IPS-15b (cell line): ENCODE results near the gene GAMT.

Source experiments
- H3K27me3 ChIP-seq: one replicate; pipeline ENCODE4 v1.6.1; 2013; ENCODE audit warnings: low read length; ENCODE audit not compliant: control insufficient read depth, insufficient read depth
- H3K36me3 ChIP-seq: one replicate; pipeline ENCODE4 v1.6.1; 2013; ENCODE audit warnings: low read length; ENCODE audit not compliant: control insufficient read depth, insufficient read depth
- H3K4me1 ChIP-seq: one replicate; pipeline ENCODE4 v1.6.1; 2013; ENCODE audit warnings: mild to moderate bottlenecking, low read length; ENCODE audit not compliant: control insufficient read depth, insufficient read depth
- H3K4me3 ChIP-seq: one replicate; pipeline ENCODE4 v1.5.1; 2013; ENCODE audit warnings: low read depth, low read length
- H3K9ac ChIP-seq: one replicate; pipeline ENCODE4 v1.6.1; 2013; ENCODE audit warnings: low read depth, mild to moderate bottlenecking, low read length
- H3K9me3 ChIP-seq: one replicate; pipeline ENCODE4 v1.6.1; 2013; ENCODE audit warnings: mild to moderate bottlenecking, low read length; ENCODE audit not compliant: control insufficient read depth, insufficient read depth

Gene GAMT

GRCh38 chr19:1361601-1362386 is 39.5 kb downstream of the GAMT start:
- no peak overlapping the region for H3K9ac ChIP-seq
- H3K36me3 ChIP-seq, result peaks cover 53% of the 10 kb centered on the region
- H3K27me3 ChIP-seq, result no peaks in the 10 kb centered on the region
- peaks cover 11% of the 10 kb centered on the region for H3K4me1 ChIP-seq
- no peaks in the 10 kb centered on the region for H3K9me3 ChIP-seq
- H3K4me3 ChIP-seq, result no peak overlapping the region

DNA sequence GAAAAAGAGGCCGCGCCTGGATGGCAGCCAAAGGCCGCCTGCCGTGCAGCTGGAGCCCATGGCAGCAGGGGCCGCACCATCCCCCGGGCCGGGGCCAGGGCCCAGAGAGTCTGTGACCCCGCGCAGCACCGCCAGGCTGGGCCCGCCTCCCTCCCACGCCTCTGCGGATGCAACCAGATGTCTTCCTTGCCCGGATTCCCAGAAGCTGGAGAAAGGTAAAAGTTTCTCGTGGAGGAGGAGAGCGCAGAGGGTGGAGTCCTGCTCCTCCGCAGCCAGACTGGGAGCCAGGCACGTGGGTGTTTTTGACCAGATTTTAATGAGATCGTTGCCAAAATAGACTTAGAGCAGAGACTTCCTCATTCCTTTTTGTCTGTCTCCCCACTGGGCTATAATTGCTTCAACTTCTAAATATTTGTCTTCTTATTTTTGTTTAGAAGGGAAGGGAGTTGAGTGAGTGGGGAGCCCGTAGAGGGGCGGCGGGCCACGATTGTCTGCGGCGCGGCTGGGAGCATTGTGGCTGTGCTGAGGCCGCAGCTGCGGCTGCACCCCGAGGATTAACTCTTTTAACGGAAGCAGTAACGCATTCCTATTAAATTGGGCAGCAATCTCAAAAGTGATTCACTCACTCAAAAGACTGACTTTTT is 40.4 kb downstream of the GAMT start:
- Histone ChIP-seq H3K9me3 (no peaks in the 10 kb centered on the region), H3K36me3 (peaks cover 48% of the 10 kb centered on the region), H3K4me1 (peaks cover 19% of the 10 kb centered on the region), H3K9ac (peak overlapping the region; percentile 60), H3K27me3 (no peaks in the 10 kb centered on the region), H3K4me3 (no peak overlapping the region)

- Histone ChIP-seq H3K9me3 (no peaks in the 10 kb centered on the region), H3K27me3 (no peaks in the 10 kb centered on the region), H3K36me3 (peaks cover 41% of the 10 kb centered on the region), H3K4me3 (no peak overlapping the region), H3K9ac (peak overlapping the region; percentile 60), H3K4me1 (peaks cover 22% of the 10 kb centered on the region)
These were observed 41.1 kb downstream of the GAMT start for GRCh38 chr19:1360126-1360817.

- H3K9me3 ChIP-seq, result no peaks in the 10 kb centered on the region
- H3K36me3 ChIP-seq, result peaks cover 27% of the 10 kb centered on the region
- no peaks in the 10 kb centered on the region for H3K27me3 ChIP-seq
- peaks cover 22% of the 10 kb centered on the region for H3K4me1 ChIP-seq
- no peak overlapping the region for H3K4me3 ChIP-seq
- no peak overlapping the region for H3K9ac ChIP-seq
These were observed 43.7 kb downstream of the GAMT start for GRCh38 chr19:1357531-1358109.

- Histone ChIP-seq H3K9ac (no peak overlapping the region), H3K27me3 (no peaks in the 10 kb centered on the region), H3K4me3 (peak overlapping the region; percentile 75), H3K9me3 (no peaks in the 10 kb centered on the region), H3K36me3 (peaks cover 17% of the 10 kb centered on the region), H3K4me1 (peaks cover 22% of the 10 kb centered on the region)
These were observed 44.9 kb downstream of the GAMT start for GRCh38 chr19:1356508-1356865.

DNA sequence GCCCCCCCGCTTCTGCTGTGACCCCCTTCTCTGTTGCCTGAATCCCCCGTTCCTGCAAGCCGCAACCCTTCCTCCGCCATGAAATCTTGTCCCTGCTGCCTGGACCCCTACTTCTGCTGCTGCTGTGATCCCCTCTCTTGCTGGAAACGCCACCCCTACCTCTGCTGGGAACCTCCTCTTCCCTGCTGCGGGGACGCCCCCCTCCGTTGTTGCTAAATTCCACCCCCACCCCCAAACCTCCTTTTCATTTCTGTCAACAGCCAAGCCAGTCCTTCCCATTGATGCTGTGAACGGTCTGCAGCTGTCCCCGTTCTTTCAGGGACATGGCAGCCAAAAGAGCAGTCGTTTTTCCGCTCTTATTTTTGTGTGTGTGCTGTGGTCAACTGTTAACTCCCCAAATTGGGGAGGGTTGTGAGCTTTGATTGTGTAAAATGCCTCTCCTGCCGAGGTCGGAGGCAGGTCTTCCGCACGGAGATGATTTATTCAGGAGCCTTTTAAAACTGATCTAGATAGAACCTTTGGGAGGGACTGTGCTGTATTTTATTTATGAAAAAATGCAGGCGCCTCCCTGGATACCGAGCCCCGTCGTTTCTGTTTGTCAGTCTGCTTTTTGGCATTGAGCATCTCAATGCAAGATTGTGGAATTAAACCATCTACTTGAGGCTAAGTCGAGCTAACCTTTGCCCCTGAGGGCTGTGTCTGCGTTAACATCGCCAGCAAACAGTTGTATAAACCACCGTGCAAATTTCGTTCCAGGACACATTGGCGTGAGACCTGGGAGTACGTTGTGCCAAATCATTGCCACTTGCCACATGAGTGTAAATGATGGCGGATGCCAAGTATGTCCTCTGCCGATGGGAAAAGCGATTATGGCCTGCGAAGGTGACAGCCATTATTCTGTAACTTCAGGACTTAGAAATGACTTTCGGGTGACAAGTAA is 45.5 kb downstream of the GAMT start:
- Histone ChIP-seq H3K4me1 (peaks cover 22% of the 10 kb centered on the region), H3K4me3 (peak overlapping the region; percentile 75), H3K36me3 (peaks cover 17% of the 10 kb centered on the region), H3K9me3 (no peaks in the 10 kb centered on the region), H3K9ac (peak overlapping the region; percentile 50), H3K27me3 (no peaks in the 10 kb centered on the region)

DNA sequence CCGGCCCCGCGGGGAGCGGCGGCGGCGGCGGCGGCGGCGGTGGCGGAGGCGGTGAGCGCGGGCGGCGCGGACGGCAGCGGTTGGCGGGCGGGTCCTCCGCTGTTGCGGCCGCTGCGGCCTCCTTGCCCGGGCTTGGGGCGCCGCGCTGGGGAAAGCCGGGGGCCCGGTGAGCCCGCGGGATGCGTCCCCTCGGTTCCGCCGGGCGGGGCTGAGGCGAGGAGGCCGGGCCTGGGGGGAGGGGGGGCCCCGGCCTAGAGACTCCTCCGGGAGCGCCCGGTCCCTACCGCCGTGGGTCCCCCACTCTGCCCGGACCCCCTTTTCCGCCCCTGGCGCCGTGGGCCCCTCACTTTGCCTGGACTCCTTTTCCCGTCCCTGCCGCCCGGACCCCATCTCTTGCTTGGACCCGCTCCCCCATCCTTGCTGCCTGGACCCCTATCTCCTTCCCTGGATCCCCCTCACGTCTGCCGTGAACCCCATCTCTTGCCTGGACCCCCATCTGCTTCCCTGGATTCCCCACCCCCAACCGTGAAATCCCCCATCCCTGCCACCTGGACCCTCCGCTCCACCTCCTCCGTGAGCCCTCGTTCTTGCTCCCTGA is 46.3 kb downstream of the GAMT start:
- H3K27me3 ChIP-seq, result no peaks in the 10 kb centered on the region
- peak overlapping the region; percentile 75 for H3K4me3 ChIP-seq
- peak overlapping the region; percentile 50 for H3K9ac ChIP-seq
- peaks cover 22% of the 10 kb centered on the region for H3K4me1 ChIP-seq
- peaks cover 11% of the 10 kb centered on the region for H3K36me3 ChIP-seq
- H3K9me3 ChIP-seq, result no peaks in the 10 kb centered on the region

DNA sequence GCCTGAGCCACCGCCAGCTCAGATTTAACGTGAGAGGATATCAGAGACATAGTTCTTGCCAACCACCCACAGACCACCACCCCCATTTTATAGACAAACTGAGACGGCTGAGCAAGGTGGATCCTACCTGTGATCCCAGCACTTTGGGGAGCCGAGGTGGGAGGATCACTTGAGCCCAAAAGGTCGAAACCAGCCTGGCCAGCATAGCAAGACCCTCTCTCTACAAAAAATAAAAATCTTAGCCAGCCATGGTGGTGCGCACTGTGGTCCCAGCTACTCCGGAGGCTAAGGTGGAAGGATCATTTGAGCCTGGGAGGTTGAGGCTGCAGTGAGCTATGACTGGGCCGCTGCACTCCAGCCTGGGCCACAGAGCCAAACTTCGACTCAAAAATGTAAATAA is 48.2 kb downstream of the GAMT start:
- H3K9me3 ChIP-seq, result no peaks in the 10 kb centered on the region
- no peaks in the 10 kb centered on the region for H3K36me3 ChIP-seq
- H3K4me3 ChIP-seq, result no peak overlapping the region
- no peak overlapping the region for H3K9ac ChIP-seq
- H3K27me3 ChIP-seq, result no peaks in the 10 kb centered on the region
- peaks cover 17% of the 10 kb centered on the region for H3K4me1 ChIP-seq

DNA sequence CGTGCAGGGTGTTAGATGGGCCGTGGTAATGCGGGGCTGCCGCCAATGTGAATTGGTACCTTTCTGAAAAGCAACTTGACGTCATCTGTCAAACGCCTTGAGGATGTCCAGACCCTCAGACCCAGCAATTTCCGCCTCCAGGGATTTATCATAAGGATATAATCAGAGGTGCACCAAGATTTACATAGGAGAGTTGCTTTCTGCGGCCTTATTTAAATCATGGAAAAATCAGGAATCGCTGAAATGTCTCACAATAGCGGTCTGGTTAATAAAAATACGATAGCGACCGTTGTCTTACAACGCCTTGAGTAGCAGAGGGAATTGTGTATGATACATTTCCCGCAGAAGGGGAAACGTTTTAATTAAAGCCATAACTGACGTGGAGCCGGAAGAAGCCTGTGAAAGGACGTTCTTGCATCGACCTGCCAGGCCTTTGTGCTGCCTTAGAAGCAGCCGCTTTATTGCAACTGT is 49.9 kb downstream of the GAMT start:
- Histone ChIP-seq H3K36me3 (no peaks in the 10 kb centered on the region), H3K9me3 (no peaks in the 10 kb centered on the region), H3K27me3 (no peaks in the 10 kb centered on the region), H3K4me3 (no peak overlapping the region), H3K4me1 (peaks cover 7% of the 10 kb centered on the region), H3K9ac (no peak overlapping the region)

- no peak overlapping the region for H3K4me3 ChIP-seq
- no peak overlapping the region for H3K9ac ChIP-seq
- no peaks in the 10 kb centered on the region for H3K9me3 ChIP-seq
- no peaks in the 10 kb centered on the region for H3K27me3 ChIP-seq
- H3K36me3 ChIP-seq, result no peaks in the 10 kb centered on the region
- H3K4me1 ChIP-seq, result peaks cover 2% of the 10 kb centered on the region
These were observed 50.5 kb downstream of the GAMT start for GRCh38 chr19:1350867-1351266.
